ENCODE results near the gene CDV3. TPM values are rescaled to one million over a fixed set of nuclear protein-coding genes. Genes with fewer than 3 reads are reported as not detected.

The CDV3 gene
- total RNA-seq, 4 donors from 2014 or later: 45.0 to 123 (median 58.3) TPM

DNA sequence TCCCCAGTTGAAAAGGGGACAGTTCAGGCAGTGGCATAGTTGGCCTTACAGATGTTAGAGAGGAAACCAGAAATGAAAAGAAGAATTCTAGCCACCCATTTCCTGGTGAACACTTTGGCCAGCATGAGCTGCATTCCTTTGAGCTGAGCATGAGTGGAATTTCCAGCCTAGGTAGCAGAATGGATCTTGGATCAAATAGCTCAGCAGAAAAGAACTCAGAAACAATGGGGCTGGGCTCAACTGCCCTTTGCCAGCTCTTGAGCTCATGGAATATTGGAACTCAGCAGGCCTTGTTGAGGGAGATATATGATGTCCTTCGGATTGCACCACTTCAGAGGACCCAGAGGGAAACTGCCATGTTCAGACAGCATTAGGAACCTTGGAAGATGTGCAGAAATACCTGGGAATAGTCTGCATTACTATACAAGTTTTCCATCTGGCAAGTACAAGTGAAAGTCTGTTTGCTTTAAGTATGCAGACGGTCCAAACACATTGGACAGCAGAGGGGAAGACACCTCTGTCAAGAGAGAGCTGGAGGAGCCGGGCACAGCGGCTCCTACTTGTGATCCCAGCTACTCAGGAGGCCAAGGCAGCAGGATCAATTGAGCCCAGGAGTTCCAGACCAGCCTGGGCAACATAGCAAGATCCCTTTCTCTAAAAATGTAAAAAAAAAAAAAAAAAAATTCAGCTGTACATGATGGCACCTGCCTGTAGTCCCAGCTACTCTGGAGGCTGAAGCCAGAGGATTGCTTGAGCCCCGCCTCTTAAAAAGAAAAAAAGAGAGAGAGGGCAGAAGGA, 3.1 kb upstream of the CDV3 start:
- peak overlapping the region in 1 of 4 donors; percentile 47 for H3K27ac ChIP-seq
- H3K36me3 ChIP-seq: no peaks in the 10 kb centered on the region
- no peaks in the 10 kb centered on the region for H3K9me3 ChIP-seq
- DNase-seq: no peak
- peaks cover 0 to 12% (median 2%) of the 10 kb centered on the region in 4 donors for H3K4me1 ChIP-seq
- no peak overlapping the region for H3K4me3 ChIP-seq
- H3K27me3 ChIP-seq: no peaks in the 10 kb centered on the region
- TF ChIP-seq POLR2A (IDR thresholded peaks at IDR 0.05): no peak
- TF ChIP-seq, protein P1, sequence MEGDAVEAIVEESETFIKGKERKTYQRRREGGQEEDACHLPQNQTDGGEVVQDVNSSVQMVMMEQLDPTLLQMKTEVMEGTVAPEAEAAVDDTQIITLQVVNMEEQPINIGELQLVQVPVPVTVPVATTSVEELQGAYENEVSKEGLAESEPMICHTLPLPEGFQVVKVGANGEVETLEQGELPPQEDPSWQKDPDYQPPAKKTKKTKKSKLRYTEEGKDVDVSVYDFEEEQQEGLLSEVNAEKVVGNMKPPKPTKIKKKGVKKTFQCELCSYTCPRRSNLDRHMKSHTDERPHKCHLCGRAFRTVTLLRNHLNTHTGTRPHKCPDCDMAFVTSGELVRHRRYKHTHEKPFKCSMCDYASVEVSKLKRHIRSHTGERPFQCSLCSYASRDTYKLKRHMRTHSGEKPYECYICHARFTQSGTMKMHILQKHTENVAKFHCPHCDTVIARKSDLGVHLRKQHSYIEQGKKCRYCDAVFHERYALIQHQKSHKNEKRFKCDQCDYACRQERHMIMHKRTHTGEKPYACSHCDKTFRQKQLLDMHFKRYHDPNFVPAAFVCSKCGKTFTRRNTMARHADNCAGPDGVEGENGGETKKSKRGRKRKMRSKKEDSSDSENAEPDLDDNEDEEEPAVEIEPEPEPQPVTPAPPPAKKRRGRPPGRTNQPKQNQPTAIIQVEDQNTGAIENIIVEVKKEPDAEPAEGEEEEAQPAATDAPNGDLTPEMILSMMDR (IDR thresholded peaks at IDR 0.05): no peak

DNA sequence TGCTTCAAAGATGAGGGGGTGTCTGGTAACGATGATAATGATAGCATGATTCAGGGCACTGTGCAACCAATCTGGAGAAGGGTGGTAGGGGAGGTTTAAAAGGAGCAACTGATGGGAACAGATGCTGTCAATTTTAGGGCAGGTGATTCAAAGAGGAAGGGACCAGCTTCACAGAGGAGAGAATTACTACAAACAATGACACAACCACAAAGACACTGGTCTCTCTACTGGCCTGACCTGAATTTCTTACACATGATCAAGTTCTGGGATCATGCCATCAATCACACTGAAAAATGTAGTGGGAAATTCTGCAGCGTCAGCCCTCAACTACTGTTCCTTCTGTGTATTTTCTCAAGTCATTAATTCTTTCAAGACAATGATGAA, 2.6 kb upstream of the CDV3 start:
- Histone ChIP-seq H3K27ac (peak overlapping the region in 1 of 4 donors; percentile 47), H3K4me1 (peaks cover 0 to 15% (median 2%) of the 10 kb centered on the region in 4 donors), H3K9me3 (no peaks in the 10 kb centered on the region), H3K4me3 (no peak overlapping the region), H3K36me3 (peaks cover 0 to 6% (median 0%) of the 10 kb centered on the region in 3 donors), H3K27me3 (no peaks in the 10 kb centered on the region)
- no peak for DNase-seq
- TF ChIP-seq, protein P1 (IDR thresholded peaks at IDR 0.05): no peak
- no peak for TF ChIP-seq POLR2A (IDR thresholded peaks at IDR 0.05)

DNA sequence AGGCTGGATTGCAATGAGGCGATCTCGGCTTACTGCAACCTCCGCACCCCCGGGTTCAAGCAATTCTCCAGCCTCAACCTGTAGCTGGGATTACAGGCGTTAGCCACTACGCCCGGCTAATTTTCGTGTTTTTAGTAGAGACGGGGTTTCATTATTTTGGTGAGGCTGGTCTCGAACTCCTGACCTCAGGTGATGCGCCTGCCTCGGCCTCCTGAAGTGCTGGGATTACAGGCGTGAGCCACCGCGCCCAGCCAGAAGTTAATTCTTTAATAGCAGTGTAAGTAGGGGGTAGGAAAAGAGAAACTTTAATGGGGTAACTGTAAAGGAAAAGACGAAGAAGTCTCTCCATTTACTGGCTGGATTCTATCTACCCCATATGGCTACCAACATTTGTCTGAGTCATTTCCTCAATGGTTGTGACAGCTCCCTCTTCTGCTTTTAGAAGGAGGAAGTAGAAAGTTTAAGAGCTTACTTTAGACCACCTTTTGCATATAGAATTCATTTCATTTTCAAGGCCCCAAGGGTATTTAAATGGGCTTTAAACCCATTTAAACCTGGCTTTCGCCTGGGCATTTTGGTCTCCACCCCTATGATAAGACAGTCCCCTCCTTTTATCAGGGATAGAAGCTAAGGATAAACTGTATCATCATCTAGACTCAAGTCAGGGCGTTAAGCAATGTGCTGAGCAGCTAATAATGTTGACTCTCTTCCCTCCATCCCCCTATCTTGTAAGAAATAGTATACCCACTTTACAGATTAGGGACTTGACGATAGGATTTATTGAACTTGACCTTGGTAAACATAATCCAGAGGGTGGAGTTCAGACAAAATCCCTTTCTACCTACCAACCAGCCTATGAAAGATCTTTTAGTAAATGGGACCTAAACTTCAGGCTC, 1.1 kb upstream of the CDV3 start:
- no peaks in the 10 kb centered on the region for H3K9me3 ChIP-seq
- H3K27ac ChIP-seq: peak overlapping the region; percentile 87 to 93 (median 90)
- H3K4me3 ChIP-seq: peak overlapping the region; percentile 12 to 74 (median 35)
- DNase-seq: no peak
- H3K4me1 ChIP-seq: peaks cover 0 to 29% (median 3%) of the 10 kb centered on the region in 4 donors
- peaks cover 0 to 15% (median 0%) of the 10 kb centered on the region in 3 donors for H3K36me3 ChIP-seq
- TF ChIP-seq, protein P1 (IDR thresholded peaks at IDR 0.05): no peak
- TF ChIP-seq POLR2A (IDR thresholded peaks at IDR 0.05): peak in 1 of 2 donors; percentile 15
- H3K27me3 ChIP-seq: no peaks in the 10 kb centered on the region

DNA sequence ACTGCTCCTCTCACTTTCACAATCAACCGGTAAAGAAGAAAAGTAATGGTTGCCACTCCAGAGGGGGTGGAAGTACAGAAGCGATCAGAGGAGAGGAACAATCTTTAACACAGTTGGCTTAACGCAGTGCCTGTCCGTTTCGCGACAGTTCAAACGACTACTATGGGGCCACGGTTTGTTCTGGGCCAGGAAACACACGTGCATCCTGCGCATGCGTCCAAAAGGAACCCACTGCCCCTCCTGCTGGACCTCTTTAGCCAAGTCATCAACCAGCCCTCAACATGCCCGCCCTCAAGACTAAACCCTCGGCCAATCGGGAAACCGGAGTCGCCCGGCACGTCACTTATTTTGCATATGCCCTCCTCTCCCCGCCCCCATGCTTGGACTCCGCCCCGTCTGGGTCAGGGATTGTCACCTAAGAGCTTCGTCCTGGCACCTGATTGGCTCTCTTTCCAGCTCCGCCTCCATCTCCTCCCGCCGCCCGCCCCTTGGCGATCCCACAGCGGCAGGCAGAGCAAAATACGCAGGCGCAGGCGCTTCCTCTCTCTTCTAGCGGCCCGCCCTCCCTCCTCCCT, 345 bp upstream of the CDV3 start:
- Histone ChIP-seq H3K4me1 (peaks cover 0 to 36% (median 7%) of the 10 kb centered on the region in 4 donors), H3K4me3 (peak overlapping the region; percentile 67 to 94 (median 76)), H3K27me3 (no peaks in the 10 kb centered on the region), H3K27ac (peak overlapping the region; percentile 93 to 100 (median 94)), H3K36me3 (peaks cover 0 to 22% (median 0%) of the 10 kb centered on the region in 3 donors), H3K9me3 (no peaks in the 10 kb centered on the region)
- TF ChIP-seq, protein P1 (IDR thresholded peaks at IDR 0.05): peak in 5 of 6 experiments; percentile 10 to 45 (median 21)
- TF ChIP-seq POLR2A (IDR thresholded peaks at IDR 0.05): peak; percentile 4 to 60
- peak; percentile 100 for DNase-seq

DNA sequence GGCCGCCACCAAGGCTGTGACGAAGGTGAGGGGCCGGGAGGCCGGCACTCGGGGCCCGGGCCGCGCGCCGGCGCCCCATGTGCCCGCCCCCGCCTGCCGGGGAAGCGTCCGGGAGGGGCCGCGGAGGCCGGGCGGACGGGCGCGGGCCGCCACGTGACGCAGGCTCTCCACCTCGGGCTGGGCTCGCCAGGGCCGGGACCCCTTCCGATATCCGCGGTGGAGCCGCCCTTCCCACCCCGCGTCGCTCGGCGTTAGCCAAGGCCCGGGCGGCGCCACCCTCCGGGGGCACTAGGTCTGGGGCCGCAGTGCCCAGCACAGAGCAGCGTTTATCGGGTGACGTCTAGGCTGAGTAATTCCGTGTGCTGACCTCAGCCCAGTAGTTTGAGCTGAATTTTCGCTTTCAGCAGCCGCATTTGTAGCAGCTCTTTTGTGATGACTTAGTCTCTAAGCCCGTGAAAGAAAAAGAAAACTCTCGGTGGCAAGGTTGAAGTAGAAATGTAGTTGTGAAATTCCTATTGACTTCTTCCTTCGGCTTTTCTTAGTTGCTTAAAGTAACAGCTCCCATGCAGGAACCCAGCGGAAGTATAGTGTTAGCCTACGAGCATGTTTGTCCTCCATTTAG, 885 bp downstream of the CDV3 start:
- peak; percentile 55 to 68 for TF ChIP-seq POLR2A (IDR thresholded peaks at IDR 0.05)
- TF ChIP-seq, protein P1 (IDR thresholded peaks at IDR 0.05): peak in 2 of 6 experiments; percentile 3 to 16
- H3K4me1 ChIP-seq: peaks cover 0 to 49% (median 10%) of the 10 kb centered on the region in 4 donors
- no peaks in the 10 kb centered on the region for H3K27me3 ChIP-seq
- H3K36me3 ChIP-seq: peaks cover 0 to 31% (median 0%) of the 10 kb centered on the region in 3 donors
- peak overlapping the region; percentile 93 to 100 (median 94) for H3K27ac ChIP-seq
- DNase-seq: peak; percentile 55 to 85 (median 85)
- peak overlapping the region; percentile 67 to 94 (median 76) for H3K4me3 ChIP-seq
- no peaks in the 10 kb centered on the region for H3K9me3 ChIP-seq

Data from Peyer's patch (tissue), 4 donors.